GM10266 (cell line): ENCODE measurements around the gene SERGEF.

Source experiments
- DNase-seq: peaks from one replicate; pipeline ENCODE4 v3.0.0; 2012; ENCODE audit errors: extremely low spot score
- TF ChIP-seq, protein P1 (sequence below): IDR thresholded peaks from 2 replicates; pipeline ENCODE4 v1.5.1; 2012; ENCODE audit warnings: mild to moderate bottlenecking, low read depth; ENCODE audit not compliant: control insufficient read depth, insufficient read depth; ENCODE audit errors: missing control alignments

Gene SERGEF

GRCh38 chr11:17894929-17895658 is 117.8 kb downstream of the SERGEF start:
- TF ChIP-seq, protein P1, sequence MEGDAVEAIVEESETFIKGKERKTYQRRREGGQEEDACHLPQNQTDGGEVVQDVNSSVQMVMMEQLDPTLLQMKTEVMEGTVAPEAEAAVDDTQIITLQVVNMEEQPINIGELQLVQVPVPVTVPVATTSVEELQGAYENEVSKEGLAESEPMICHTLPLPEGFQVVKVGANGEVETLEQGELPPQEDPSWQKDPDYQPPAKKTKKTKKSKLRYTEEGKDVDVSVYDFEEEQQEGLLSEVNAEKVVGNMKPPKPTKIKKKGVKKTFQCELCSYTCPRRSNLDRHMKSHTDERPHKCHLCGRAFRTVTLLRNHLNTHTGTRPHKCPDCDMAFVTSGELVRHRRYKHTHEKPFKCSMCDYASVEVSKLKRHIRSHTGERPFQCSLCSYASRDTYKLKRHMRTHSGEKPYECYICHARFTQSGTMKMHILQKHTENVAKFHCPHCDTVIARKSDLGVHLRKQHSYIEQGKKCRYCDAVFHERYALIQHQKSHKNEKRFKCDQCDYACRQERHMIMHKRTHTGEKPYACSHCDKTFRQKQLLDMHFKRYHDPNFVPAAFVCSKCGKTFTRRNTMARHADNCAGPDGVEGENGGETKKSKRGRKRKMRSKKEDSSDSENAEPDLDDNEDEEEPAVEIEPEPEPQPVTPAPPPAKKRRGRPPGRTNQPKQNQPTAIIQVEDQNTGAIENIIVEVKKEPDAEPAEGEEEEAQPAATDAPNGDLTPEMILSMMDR: no peak
- DNase-seq: no peak

DNA sequence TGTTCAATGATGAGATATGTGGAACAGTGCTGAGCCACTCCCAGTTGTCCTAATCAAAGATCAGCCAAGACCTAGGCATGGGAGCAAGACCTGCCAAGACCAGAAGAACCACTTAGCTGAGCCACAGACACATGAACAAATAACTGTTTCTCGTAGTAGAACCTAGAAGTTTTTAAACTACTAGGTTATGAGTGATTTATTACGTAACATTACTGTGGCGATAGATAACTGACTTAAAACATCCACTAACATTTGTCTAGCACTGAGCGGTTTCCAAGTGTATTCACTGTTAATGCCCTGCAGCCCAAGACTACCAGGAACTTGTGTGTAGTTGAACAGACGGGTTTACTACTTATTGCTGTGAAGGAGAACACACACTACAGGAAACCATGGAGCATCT is 120.4 kb downstream of the SERGEF start:
- TF ChIP-seq, protein P1: no peak
- no peak for DNase-seq

GRCh38 chr11:17890325-17890724 is 122.5 kb downstream of the SERGEF start:
- DNase-seq: no peak
- TF ChIP-seq, protein P1: no peak

- DNase-seq: no peak
- TF ChIP-seq, protein P1: no peak
These were observed 125.1 kb downstream of the SERGEF start for GRCh38 chr11:17887779-17888178.

DNA sequence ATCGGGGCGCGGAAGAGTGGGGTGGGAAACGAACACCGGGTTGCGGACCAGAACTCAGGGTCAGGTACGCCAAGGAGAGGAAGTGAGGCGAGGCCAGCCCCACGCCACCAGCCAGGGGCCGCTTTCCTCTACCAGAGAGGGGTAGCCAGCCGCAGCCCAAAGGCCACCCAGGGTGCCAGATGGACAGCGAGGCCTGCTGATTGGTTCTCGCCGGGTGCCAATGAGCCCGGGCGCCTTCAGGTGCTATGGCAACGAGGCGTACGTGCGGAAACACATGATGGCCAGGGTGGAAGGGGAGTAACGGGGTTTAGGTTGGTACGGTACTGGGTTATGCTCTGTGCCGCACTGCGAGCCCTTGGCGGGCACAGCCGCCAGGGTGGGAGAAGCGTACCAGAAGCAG is 128.9 kb downstream of the SERGEF start:
- DNase-seq: no peak
- TF ChIP-seq, protein P1: no peak

DNA sequence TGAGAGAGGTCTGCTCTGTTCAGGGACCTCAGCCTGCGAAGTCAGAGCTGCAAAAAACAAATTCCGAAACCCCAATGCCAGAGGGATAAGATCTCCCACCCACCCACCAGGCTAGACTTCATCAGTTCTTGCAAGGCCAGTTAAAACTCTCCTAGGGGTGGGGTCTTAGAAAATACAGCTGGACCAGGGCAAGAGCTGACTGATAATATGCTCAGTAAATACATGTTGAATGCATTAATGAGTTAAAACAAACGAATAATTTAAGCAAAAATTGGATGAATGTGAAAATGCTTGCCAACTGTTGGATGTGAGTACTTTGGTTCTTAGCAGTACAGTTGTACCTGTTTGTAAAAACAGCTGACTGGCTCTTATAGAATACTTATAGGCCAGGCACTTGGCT is 129.8 kb downstream of the SERGEF start:
- TF ChIP-seq, protein P1: no peak
- no peak for DNase-seq

DNA sequence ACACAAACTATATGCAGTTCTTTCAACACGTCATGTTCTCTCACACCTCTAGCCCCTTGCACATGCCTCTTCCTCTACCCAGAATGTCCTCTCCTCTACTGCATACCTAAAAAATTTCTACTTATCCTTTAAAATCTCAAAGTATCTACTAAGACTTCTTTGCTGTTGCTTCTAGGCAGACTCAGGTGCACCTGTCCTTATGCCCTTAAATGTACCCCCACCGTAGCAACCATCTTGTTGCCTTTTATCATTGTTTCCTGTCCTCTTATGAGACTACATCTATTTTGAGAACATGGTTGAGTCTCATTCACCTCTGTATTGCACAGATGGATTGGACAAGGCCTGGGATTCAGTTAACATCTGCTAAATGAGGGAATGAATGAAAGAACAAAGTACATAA is 134.1 kb downstream of the SERGEF start:
- no peak for DNase-seq
- TF ChIP-seq, protein P1: no peak
